Trophoblast cell (in vitro differentiated cells and primary cell): ENCODE data around the gene SND1.

Source experiments
- DNase-seq, 2 donors: peaks; one replicate each; pipeline ENCODE4 v3.0.0-alpha.2; 2016
- H2AFZ ChIP-seq: 2 replicates; pipeline ENCODE4 v1.6.1; 2013; ENCODE audit warnings: low read length, moderate library complexity, mild to moderate bottlenecking; ENCODE audit not compliant: insufficient read depth, poor library complexity
- H2AK5ac ChIP-seq: 2 replicates; pipeline ENCODE4 v1.6.1; 2013; ENCODE audit warnings: mild to moderate bottlenecking, low read length
- H2BK120ac ChIP-seq: 2 replicates; pipeline ENCODE4 v1.6.1; 2013; ENCODE audit warnings: low read length, mild to moderate bottlenecking, moderate library complexity; ENCODE audit not compliant: insufficient read depth, poor library complexity
- H2BK12ac ChIP-seq: 2 replicates; pipeline ENCODE4 v1.6.1; 2013; ENCODE audit warnings: mild to moderate bottlenecking, low read length, moderate library complexity
- H2BK5ac ChIP-seq: 2 replicates; pipeline ENCODE4 v1.6.1; 2013; ENCODE audit warnings: low read length, low read depth, moderate library complexity, mild to moderate bottlenecking; ENCODE audit not compliant: poor library complexity
- H3K14ac ChIP-seq: 2 replicates; pipeline ENCODE4 v1.6.1; 2013; ENCODE audit warnings: mild to moderate bottlenecking, low read length
- H3K18ac ChIP-seq: 2 replicates; pipeline ENCODE4 v1.6.1; 2013; ENCODE audit warnings: mild to moderate bottlenecking, low read length
- H3K23ac ChIP-seq: 2 replicates; pipeline ENCODE4 v1.6.1; 2013; ENCODE audit warnings: low read length
- H3K27ac ChIP-seq: 2 replicates; pipeline ENCODE4 v1.5.1; 2013; ENCODE audit warnings: low read depth, mild to moderate bottlenecking, inconsistent platforms, low read length, moderate library complexity
- H3K27me3 ChIP-seq: 2 replicates; pipeline ENCODE4 v1.6.1; 2013; ENCODE audit warnings: inconsistent platforms, mild to moderate bottlenecking, low read length, moderate library complexity; ENCODE audit not compliant: insufficient read depth
- H3K36me3 ChIP-seq, 2 experiments: 1 replicate in 1 of 2; 2 replicates in 1 of 2; pipeline ENCODE4 v1.6.1; 2013; ENCODE audit warnings: low read length in 2 of 2, mild to moderate bottlenecking in 2 of 2, moderate library complexity in 1 of 2; ENCODE audit not compliant: insufficient read depth in 2 of 2, control insufficient read depth in 1 of 2
- H3K4ac ChIP-seq: 2 replicates; pipeline ENCODE4 v1.6.1; 2013; ENCODE audit warnings: low read depth, mild to moderate bottlenecking, low read length, moderate library complexity
- H3K4me1 ChIP-seq, 2 experiments: 1 replicate in 1 of 2; 2 replicates in 1 of 2; pipeline ENCODE4 v1.6.1; 2013; ENCODE audit warnings: low read length in 2 of 2, mild to moderate bottlenecking in 2 of 2, moderate library complexity in 1 of 2; ENCODE audit not compliant: insufficient read depth in 2 of 2, control insufficient read depth in 1 of 2
- H3K4me2 ChIP-seq: 2 replicates; pipeline ENCODE4 v1.6.1; 2013; ENCODE audit warnings: inconsistent platforms, mild to moderate bottlenecking, low read length, moderate library complexity
- H3K4me3 ChIP-seq: 2 replicates; pipeline ENCODE4 v1.5.1; 2013; ENCODE audit warnings: mild to moderate bottlenecking, low read depth, low read length, inconsistent platforms
- H3K79me1 ChIP-seq: one replicate; pipeline ENCODE4 v1.6.1; 2013; ENCODE audit warnings: low read length
- H3K79me2 ChIP-seq: 2 replicates; pipeline ENCODE4 v1.6.1; 2013; ENCODE audit warnings: low read length, mild to moderate bottlenecking; ENCODE audit not compliant: control insufficient read depth, insufficient read depth, poor library complexity
- H3K9ac ChIP-seq: 2 replicates; pipeline ENCODE4 v1.6.1; 2013; ENCODE audit warnings: mild to moderate bottlenecking, low read length
- H3K9me3 ChIP-seq: 2 replicates; pipeline ENCODE4 v1.6.1; 2013; ENCODE audit warnings: low read depth, mild to moderate bottlenecking, control low read depth, inconsistent platforms, low read length; ENCODE audit not compliant: insufficient read depth
- H4K12ac ChIP-seq: 2 replicates; pipeline ENCODE4 v1.6.1; 2013; ENCODE audit warnings: low read depth, mild to moderate bottlenecking, low read length, moderate library complexity
- H4K8ac ChIP-seq: 2 replicates; pipeline ENCODE4 v1.6.1; 2013; ENCODE audit warnings: low read depth, mild to moderate bottlenecking, low read length, moderate library complexity
- H4K91ac ChIP-seq: one replicate; pipeline ENCODE4 v1.6.1; 2013; ENCODE audit warnings: low read depth, mild to moderate bottlenecking, low read length, moderate library complexity
- WGBS: extraction: QIAGEN DNeasy Blood & Tissue Kit; methylation state at CpG from one replicate; pipeline ENCODE4 v1.1.7; 2013; ENCODE audit warnings: missing lambda C conversion rate; ENCODE audit not compliant: insufficient read length, insufficient coverage; ENCODE audit errors: extremely low coverage; 5-methylcytosine and 5-hydroxymethylcytosine counted together

Gene SND1

GRCh38 chr7:127733986-127734385, 82.0 kb downstream of the SND1 start:
- Histone ChIP-seq H3K9me3 (no peaks in the 10 kb centered on the region), H2AFZ (no peak overlapping the region), H3K23ac (no peak overlapping the region), H3K9ac (no peak overlapping the region), H3K4me2 (no peak overlapping the region), H3K4me1 (peaks cover 7 to 15% of the 10 kb centered on the region in 2 experiments), H4K12ac (no peak overlapping the region), H3K14ac (no peak overlapping the region), H3K4ac (no peak overlapping the region), H3K27me3 (no peaks in the 10 kb centered on the region), H2BK12ac (no peak overlapping the region), H3K79me2 (no peaks in the 10 kb centered on the region), H3K79me1 (no peaks in the 10 kb centered on the region), H3K18ac (no peak overlapping the region), H2AK5ac (no peak overlapping the region), H2BK120ac (no peak overlapping the region), H3K27ac (no peak overlapping the region), H3K4me3 (no peak overlapping the region), H2BK5ac (no peak overlapping the region), H3K36me3 (peaks cover 9 to 23% of the 10 kb centered on the region in 2 experiments), H4K91ac (no peak overlapping the region), H4K8ac (no peak overlapping the region)
- no peak for DNase-seq
- no CpG with 5 or more reads among the region's 3 CpGs for WGBS

GRCh38 chr7:127736511-127736910, 84.5 kb downstream of the SND1 start:
- no CpG with 5 or more reads among the region's 5 CpGs for WGBS
- H2BK12ac ChIP-seq, result no peak overlapping the region
- no peak overlapping the region for H2BK5ac ChIP-seq

GRCh38 chr7:127738859-127739258, 86.9 kb downstream of the SND1 start:
- H3K4me1 ChIP-seq, result peaks cover 0 to 4% of the 10 kb centered on the region in 2 experiments
- H3K79me2 ChIP-seq, result peaks cover 2% of the 10 kb centered on the region
- H3K36me3 ChIP-seq, result peaks cover 7 to 19% of the 10 kb centered on the region in 2 experiments
- no peak overlapping the region for H3K27ac ChIP-seq
- no peak overlapping the region for H3K18ac ChIP-seq
- DNase-seq, result no peak
- WGBS, result no CpG with 5 or more reads among the region's 2 CpGs
- H2AK5ac ChIP-seq, result no peak overlapping the region
- no peak overlapping the region for H2BK12ac ChIP-seq
- H3K79me1 ChIP-seq, result no peaks in the 10 kb centered on the region
- H4K12ac ChIP-seq, result no peak overlapping the region
- no peak overlapping the region for H3K23ac ChIP-seq
- H3K4me3 ChIP-seq, result no peak overlapping the region
- H3K14ac ChIP-seq, result no peak overlapping the region
- no peak overlapping the region for H2BK5ac ChIP-seq
- H3K4me2 ChIP-seq, result no peak overlapping the region
- no peak overlapping the region for H3K4ac ChIP-seq
- H3K9ac ChIP-seq, result no peak overlapping the region
- H4K8ac ChIP-seq, result no peak overlapping the region
- no peak overlapping the region for H4K91ac ChIP-seq
- H3K9me3 ChIP-seq, result no peaks in the 10 kb centered on the region
- no peaks in the 10 kb centered on the region for H3K27me3 ChIP-seq
- no peak overlapping the region for H2AFZ ChIP-seq
- no peak overlapping the region for H2BK120ac ChIP-seq

More at GRCh38 chr7:127736511-127736910, 84.5 kb downstream of the SND1 start:
- H2AK5ac ChIP-seq, result no peak overlapping the region
- no peak overlapping the region for H3K4ac ChIP-seq
- H2BK120ac ChIP-seq, result no peak overlapping the region
- no peak overlapping the region for H4K91ac ChIP-seq
- no peak overlapping the region for H3K27ac ChIP-seq
- H3K79me1 ChIP-seq, result no peaks in the 10 kb centered on the region
- H4K8ac ChIP-seq, result no peak overlapping the region
- H3K4me3 ChIP-seq, result no peak overlapping the region
- H3K36me3 ChIP-seq, result peaks cover 7 to 19% of the 10 kb centered on the region in 2 experiments
- no peaks in the 10 kb centered on the region for H3K27me3 ChIP-seq
- H3K14ac ChIP-seq, result no peak overlapping the region
- no peaks in the 10 kb centered on the region for H3K9me3 ChIP-seq
- H2AFZ ChIP-seq, result no peak overlapping the region
- no peak overlapping the region for H3K4me2 ChIP-seq
- H4K12ac ChIP-seq, result no peak overlapping the region
- no peak overlapping the region for H3K18ac ChIP-seq
- H3K4me1 ChIP-seq, result peaks cover 0 to 7% of the 10 kb centered on the region in 2 experiments
- H3K23ac ChIP-seq, result no peak overlapping the region
- no peak overlapping the region for H3K9ac ChIP-seq
- no peak for DNase-seq
- no peaks in the 10 kb centered on the region for H3K79me2 ChIP-seq

- Histone ChIP-seq H3K9ac (no peak overlapping the region), H3K27ac (no peak overlapping the region), H2BK12ac (no peak overlapping the region), H2BK5ac (no peak overlapping the region), H4K91ac (no peak overlapping the region), H3K4ac (no peak overlapping the region), H2BK120ac (no peak overlapping the region), H3K79me1 (no peaks in the 10 kb centered on the region), H4K8ac (no peak overlapping the region), H3K23ac (no peak overlapping the region), H3K4me3 (no peak overlapping the region), H3K9me3 (no peaks in the 10 kb centered on the region), H3K4me2 (no peak overlapping the region), H3K18ac (no peak overlapping the region), H3K36me3 (peaks cover 2 to 8% of the 10 kb centered on the region in 2 experiments), H2AK5ac (no peak overlapping the region), H3K79me2 (peaks cover 2% of the 10 kb centered on the region), H3K14ac (no peak overlapping the region), H3K4me1 (peaks cover 0 to 2% of the 10 kb centered on the region in 2 experiments), H3K27me3 (no peaks in the 10 kb centered on the region), H4K12ac (no peak overlapping the region), H2AFZ (no peak overlapping the region)
- WGBS, result no CpG with 5 or more reads among the region's 3 CpGs
- no peak for DNase-seq
Observed at GRCh38 chr7:127741764-127742375, 89.9 kb downstream of the SND1 start.
